ENCODE data around the gene HEPH. TPM values are rescaled to one million over a fixed set of nuclear protein-coding genes. Genes with fewer than 3 reads are reported as not detected.

Gene HEPH
- total and polyA plus RNA-seq, 9 of the 15 experiments (the other 6 are each of a cell fraction or from before 2014, with no cell fraction given) = 22.4 to 67.6 (median 42.9) TPM

- peak in 1 of 2 experiments; percentile 63; a peak in 1 of 4 replicates for TF ChIP-seq UBTF (IDR thresholded peaks at IDR 0.05; ENCODE audit: borderline replicate concordance in 1 of 2, low read depth in 2 of 2, low read length in 2 of 2)
- peak; percentile 84 for TF ChIP-seq KDM1A (IDR thresholded peaks at IDR 0.05)
- TF ChIP-seq C11orf30 (IDR thresholded peaks at IDR 0.05; ENCODE audit: low read depth) = no peak
- no peak for TF ChIP-seq MAFF (IDR thresholded peaks at IDR 0.05; ENCODE audit: low read length)
- peak; percentile 25; the same call in 1 of the 2 replicates for TF ChIP-seq SMC3 (conservative IDR thresholded peaks at IDR 0.05; ENCODE audit: insufficient read depth, low read depth, low read length)
- no peak for TF ChIP-seq HSF4 (CRISPR knock-in tag; IDR thresholded peaks at IDR 0.05; ENCODE audit: borderline replicate concordance)
- TF ChIP-seq RBBP5 (IDR thresholded peaks at IDR 0.05; ENCODE audit: borderline replicate concordance, insufficient read depth, low read length, poor library complexity, severe bottlenecking) = no peak
- no peak for TF ChIP-seq U2AF1 (optimal IDR thresholded peaks at IDR 0.05; ENCODE audit: low read depth, low read length)
- TF ChIP-seq, protein P1, sequence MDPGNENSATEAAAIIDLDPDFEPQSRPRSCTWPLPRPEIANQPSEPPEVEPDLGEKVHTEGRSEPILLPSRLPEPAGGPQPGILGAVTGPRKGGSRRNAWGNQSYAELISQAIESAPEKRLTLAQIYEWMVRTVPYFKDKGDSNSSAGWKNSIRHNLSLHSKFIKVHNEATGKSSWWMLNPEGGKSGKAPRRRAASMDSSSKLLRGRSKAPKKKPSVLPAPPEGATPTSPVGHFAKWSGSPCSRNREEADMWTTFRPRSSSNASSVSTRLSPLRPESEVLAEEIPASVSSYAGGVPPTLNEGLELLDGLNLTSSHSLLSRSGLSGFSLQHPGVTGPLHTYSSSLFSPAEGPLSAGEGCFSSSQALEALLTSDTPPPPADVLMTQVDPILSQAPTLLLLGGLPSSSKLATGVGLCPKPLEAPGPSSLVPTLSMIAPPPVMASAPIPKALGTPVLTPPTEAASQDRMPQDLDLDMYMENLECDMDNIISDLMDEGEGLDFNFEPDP (CRISPR knock-in tag; IDR thresholded peaks at IDR 0.05) = no peak
- TF ChIP-seq, protein P2, sequence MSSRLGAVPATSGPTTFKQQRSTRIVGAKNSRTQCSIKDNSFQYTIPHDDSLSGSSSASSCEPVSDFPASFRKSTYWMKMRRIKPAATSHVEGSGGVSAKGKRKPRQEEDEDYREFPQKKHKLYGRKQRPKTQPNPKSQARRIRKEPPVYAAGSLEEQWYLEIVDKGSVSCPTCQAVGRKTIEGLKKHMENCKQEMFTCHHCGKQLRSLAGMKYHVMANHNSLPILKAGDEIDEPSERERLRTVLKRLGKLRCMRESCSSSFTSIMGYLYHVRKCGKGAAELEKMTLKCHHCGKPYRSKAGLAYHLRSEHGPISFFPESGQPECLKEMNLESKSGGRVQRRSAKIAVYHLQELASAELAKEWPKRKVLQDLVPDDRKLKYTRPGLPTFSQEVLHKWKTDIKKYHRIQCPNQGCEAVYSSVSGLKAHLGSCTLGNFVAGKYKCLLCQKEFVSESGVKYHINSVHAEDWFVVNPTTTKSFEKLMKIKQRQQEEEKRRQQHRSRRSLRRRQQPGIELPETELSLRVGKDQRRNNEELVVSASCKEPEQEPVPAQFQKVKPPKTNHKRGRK (tag; IDR thresholded peaks at IDR 0.05) = no peak
- peak; percentile 68 for TF ChIP-seq CREM (IDR thresholded peaks at IDR 0.05; ENCODE audit: low read depth)
- TF ChIP-seq, protein P3, sequence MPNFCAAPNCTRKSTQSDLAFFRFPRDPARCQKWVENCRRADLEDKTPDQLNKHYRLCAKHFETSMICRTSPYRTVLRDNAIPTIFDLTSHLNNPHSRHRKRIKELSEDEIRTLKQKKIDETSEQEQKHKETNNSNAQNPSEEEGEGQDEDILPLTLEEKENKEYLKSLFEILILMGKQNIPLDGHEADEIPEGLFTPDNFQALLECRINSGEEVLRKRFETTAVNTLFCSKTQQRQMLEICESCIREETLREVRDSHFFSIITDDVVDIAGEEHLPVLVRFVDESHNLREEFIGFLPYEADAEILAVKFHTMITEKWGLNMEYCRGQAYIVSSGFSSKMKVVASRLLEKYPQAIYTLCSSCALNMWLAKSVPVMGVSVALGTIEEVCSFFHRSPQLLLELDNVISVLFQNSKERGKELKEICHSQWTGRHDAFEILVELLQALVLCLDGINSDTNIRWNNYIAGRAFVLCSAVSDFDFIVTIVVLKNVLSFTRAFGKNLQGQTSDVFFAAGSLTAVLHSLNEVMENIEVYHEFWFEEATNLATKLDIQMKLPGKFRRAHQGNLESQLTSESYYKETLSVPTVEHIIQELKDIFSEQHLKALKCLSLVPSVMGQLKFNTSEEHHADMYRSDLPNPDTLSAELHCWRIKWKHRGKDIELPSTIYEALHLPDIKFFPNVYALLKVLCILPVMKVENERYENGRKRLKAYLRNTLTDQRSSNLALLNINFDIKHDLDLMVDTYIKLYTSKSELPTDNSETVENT (CRISPR knock-in tag; IDR thresholded peaks at IDR 0.05) = no peak
- TF ChIP-seq RCOR1 (IDR thresholded peaks at IDR 0.05; ENCODE audit: borderline replicate concordance in 1 of 2, low read depth in 2 of 2, low read length in 2 of 2) = peak; percentile 81 to 89
- TF ChIP-seq PCBP2 (IDR thresholded peaks at IDR 0.05; ENCODE audit: low read depth, low read length, poor library complexity, severe bottlenecking) = no peak
- TF ChIP-seq THRA (IDR thresholded peaks at IDR 0.05) = no peak
- no peak for TF ChIP-seq GTF2E2 (tag; IDR thresholded peaks at IDR 0.05)
- no peak for TF ChIP-seq ZFP1 (CRISPR knock-in tag; IDR thresholded peaks at IDR 0.05)
- no peak for TF ChIP-seq ILF3 (IDR thresholded peaks at IDR 0.05; ENCODE audit: borderline replicate concordance)
Measured at GRCh38 chrX:66162331-66162822, 1.7 kb upstream of the HEPH start (continued).
